Measurements from ENCODE around the gene AMELY.
A peak's percentile ranks its signal among the peaks of the same experiment; 100 is the strongest.
"Not testable (repeated sequence)": the region's sequence is repeated elsewhere in the genome, so short reads cannot be mapped to it uniquely, and the experiment has no call there.

The AMELY gene

GRCh38 chrY:6911253-6911881, at the start of gene AMELY:
Gene AMELY (minus strand): TSS chrY:6911752. CDS start chrY:6872608, 39,144 bp downstream.
- peaks cover 6% of the 10 kb centered on the region for H3K4me1 Mint-ChIP-seq
- no peaks in the 10 kb centered on the region for H3K36me3 Mint-ChIP-seq
- H3K4me3 Mint-ChIP-seq = no peak within 1 kb of the TSS
- H3K9me3 Mint-ChIP-seq = no peaks in the 10 kb centered on the region
- H3K27ac Mint-ChIP-seq = no peak within 1 kb of the TSS
- peaks cover 18% of the 10 kb centered on the region for H3K27me3 Mint-ChIP-seq

- Mint-ChIP-seq H3K36me3 (no peaks in the 10 kb centered on the region), H3K27ac (no peak overlapping the region), H3K4me3 (no peak overlapping the region), H3K4me1 (no peaks in the 10 kb centered on the region), H3K9me3 (no peaks in the 10 kb centered on the region), H3K27me3 (peaks cover 6% of the 10 kb centered on the region)
Measured at GRCh38 chrY:6949947-6950346, 38.4 kb upstream of the AMELY start.

- peaks cover 6% of the 10 kb centered on the region for H3K27me3 Mint-ChIP-seq
- no peak overlapping the region for H3K4me3 Mint-ChIP-seq
- H3K27ac Mint-ChIP-seq = no peak overlapping the region
- H3K9me3 Mint-ChIP-seq = no peaks in the 10 kb centered on the region
- H3K36me3 Mint-ChIP-seq = no peaks in the 10 kb centered on the region
- H3K4me1 Mint-ChIP-seq = no peaks in the 10 kb centered on the region
Measured at GRCh38 chrY:6948378-6948777, 36.8 kb upstream of the AMELY start.

GRCh38 chrY:6947695-6948094, 36.1 kb upstream of the AMELY start:
- Mint-ChIP-seq H3K36me3 (no peaks in the 10 kb centered on the region), H3K4me1 (no peaks in the 10 kb centered on the region), H3K9me3 (no peaks in the 10 kb centered on the region), H3K4me3 (no peak overlapping the region), H3K27ac (no peak overlapping the region), H3K27me3 (peaks cover 6% of the 10 kb centered on the region)

GRCh38 chrY:6935497-6935896, 23.9 kb upstream of the AMELY start:
- Mint-ChIP-seq H3K36me3 (no peaks in the 10 kb centered on the region), H3K27me3 (no peaks in the 10 kb centered on the region), H3K4me3 (no peak overlapping the region), H3K9me3 (no peaks in the 10 kb centered on the region), H3K4me1 (no peaks in the 10 kb centered on the region), H3K27ac (no peak overlapping the region)

- no peaks in the 10 kb centered on the region for H3K4me1 Mint-ChIP-seq
- H3K27me3 Mint-ChIP-seq = no peaks in the 10 kb centered on the region
- H3K9me3 Mint-ChIP-seq = no peaks in the 10 kb centered on the region
- H3K4me3 Mint-ChIP-seq = no peak overlapping the region
- no peak overlapping the region for H3K27ac Mint-ChIP-seq
- no peaks in the 10 kb centered on the region for H3K36me3 Mint-ChIP-seq
Measured at GRCh38 chrY:6931779-6932396, 20.3 kb upstream of the AMELY start.

GRCh38 chrY:6929237-6929636, 17.7 kb upstream of the AMELY start:
- Mint-ChIP-seq H3K4me1 (no peaks in the 10 kb centered on the region), H3K27ac (no peak overlapping the region), H3K27me3 (no peaks in the 10 kb centered on the region), H3K4me3 (no peak overlapping the region), H3K9me3 (no peaks in the 10 kb centered on the region), H3K36me3 (no peaks in the 10 kb centered on the region)

GRCh38 chrY:6928265-6928664, 16.7 kb upstream of the AMELY start:
- H3K27me3 Mint-ChIP-seq = no peaks in the 10 kb centered on the region
- no peak overlapping the region for H3K4me3 Mint-ChIP-seq
- no peaks in the 10 kb centered on the region for H3K36me3 Mint-ChIP-seq
- no peaks in the 10 kb centered on the region for H3K9me3 Mint-ChIP-seq
- H3K4me1 Mint-ChIP-seq = no peaks in the 10 kb centered on the region
- H3K27ac Mint-ChIP-seq = no peak overlapping the region

GRCh38 chrY:6921061-6921460, 9.5 kb upstream of the AMELY start:
- H3K4me1 Mint-ChIP-seq = no peaks in the 10 kb centered on the region
- H3K9me3 Mint-ChIP-seq = no peaks in the 10 kb centered on the region
- no peak overlapping the region for H3K27ac Mint-ChIP-seq
- no peak overlapping the region for H3K4me3 Mint-ChIP-seq
- H3K27me3 Mint-ChIP-seq = no peaks in the 10 kb centered on the region
- H3K36me3 Mint-ChIP-seq = no peaks in the 10 kb centered on the region

- H3K27ac Mint-ChIP-seq = no peak overlapping the region
- H3K27me3 Mint-ChIP-seq = peaks cover 16% of the 10 kb centered on the region
- H3K4me3 Mint-ChIP-seq = no peak overlapping the region
- H3K36me3 Mint-ChIP-seq = no peaks in the 10 kb centered on the region
- H3K4me1 Mint-ChIP-seq = peaks cover 6% of the 10 kb centered on the region
- no peaks in the 10 kb centered on the region for H3K9me3 Mint-ChIP-seq
Measured at GRCh38 chrY:6913362-6913761, 1.8 kb upstream of the AMELY start.

- H3K36me3 Mint-ChIP-seq = no peaks in the 10 kb centered on the region
- peaks cover 6% of the 10 kb centered on the region for H3K4me1 Mint-ChIP-seq
- H3K9me3 Mint-ChIP-seq = no peaks in the 10 kb centered on the region
- peaks cover 18% of the 10 kb centered on the region for H3K27me3 Mint-ChIP-seq
- no peak within 1 kb of the TSS for H3K27ac Mint-ChIP-seq
- H3K4me3 Mint-ChIP-seq = peak within 1 kb of the TSS; percentile 4
Measured at GRCh38 chrY:6910372-6911252, 940 bp downstream of the AMELY start, which contains the start of gene TBL1Y. Gene TBL1Y (plus strand): TSS chrY:6910697. CDS start chrY:7025085, 114,388 bp downstream.

- Mint-ChIP-seq H3K27me3 (peaks cover 18% of the 10 kb centered on the region), H3K4me3 (no peak overlapping the region), H3K27ac (no peak overlapping the region), H3K36me3 (no peaks in the 10 kb centered on the region), H3K9me3 (no peaks in the 10 kb centered on the region), H3K4me1 (peaks cover 6% of the 10 kb centered on the region)
Measured at GRCh38 chrY:6909856-6910255, 1.7 kb downstream of the AMELY start.

- Mint-ChIP-seq H3K4me1 (peaks cover 6% of the 10 kb centered on the region), H3K27ac (no peak overlapping the region), H3K9me3 (no peaks in the 10 kb centered on the region), H3K36me3 (no peaks in the 10 kb centered on the region), H3K4me3 (no peak overlapping the region), H3K27me3 (peaks cover 18% of the 10 kb centered on the region)
Measured at GRCh38 chrY:6909118-6909521, 2.4 kb downstream of the AMELY start.

GRCh38 chrY:6908021-6908420, 3.5 kb downstream of the AMELY start:
- H3K9me3 Mint-ChIP-seq, H3K4me1 Mint-ChIP-seq, H3K36me3 Mint-ChIP-seq, H3K4me3 Mint-ChIP-seq, H3K27ac Mint-ChIP-seq: not testable (repeated sequence)
- H3K27me3 Mint-ChIP-seq = peaks cover 13% of the 10 kb centered on the region

GRCh38 chrY:6907591-6907990, 4.0 kb downstream of the AMELY start:
- Mint-ChIP-seq H3K4me3 (no peak overlapping the region), H3K36me3 (no peaks in the 10 kb centered on the region), H3K4me1 (peaks cover 6% of the 10 kb centered on the region), H3K27ac (no peak overlapping the region), H3K27me3 (peaks cover 11% of the 10 kb centered on the region), H3K9me3 (no peaks in the 10 kb centered on the region)

GRCh38 chrY:6902116-6902515, 9.4 kb downstream of the AMELY start:
- H3K27ac Mint-ChIP-seq, H3K4me1 Mint-ChIP-seq, H3K4me3 Mint-ChIP-seq, H3K36me3 Mint-ChIP-seq, H3K27me3 Mint-ChIP-seq, H3K9me3 Mint-ChIP-seq: not testable (repeated sequence)
